ENCODE results near the gene ZBTB5. TPM values are rescaled to one million over a fixed set of nuclear protein-coding genes. Genes with fewer than 3 reads are reported as not detected.

ZBTB5 gene
- total and polyA plus RNA-seq, 2 of the 4 experiments (the other 2 are of a cell fraction) = 6.3 to 9.1 TPM

GRCh38 chr9:37436540-37436939 is 28.7 kb downstream of the ZBTB5 start:
- Histone ChIP-seq H2AFZ (replicated peaks; ENCODE audit: low read length, poor library complexity) (no peak overlapping the region), H3K4me2 (ENCODE audit: low read depth, low read length) (no peak overlapping the region), H3K9me3 (ENCODE audit: control insufficient read depth, insufficient read depth, low read length) (no peaks in the 10 kb centered on the region), H3K14ac (replicated peaks; ENCODE audit: low read depth, low read length) (no peak overlapping the region), H4K91ac (ENCODE audit: insufficient read depth, low read depth, low read length) (no peak overlapping the region), H2BK20ac (ENCODE audit: low read depth, low read length) (no peak overlapping the region), H4K5ac (ENCODE audit: low read depth, low read length) (no peak overlapping the region), H3K56ac (ENCODE audit: extremely low read depth, insufficient read depth, low read length) (no peak overlapping the region), H3K18ac (ENCODE audit: low read depth, low read length) (no peak overlapping the region), H3K9ac (ENCODE audit: low read depth, low read length) (no peak overlapping the region), H3K79me1 (ENCODE audit: low read depth in 1 of 2, low read length in 2 of 2) (peaks cover 54 to 55% of the 10 kb centered on the region in 2 experiments), H3K27ac (ENCODE audit: insufficient read depth, low read length) (no peak overlapping the region), H4K20me1 (ENCODE audit: insufficient read depth, low read length) (peaks cover 15% of the 10 kb centered on the region; the same call in 1 of the 2 replicates), H2BK120ac (ENCODE audit: low read depth, low read length) (no peak overlapping the region), H2AK9ac (replicated peaks; ENCODE audit: low read depth, low read length, poor library complexity) (no peak overlapping the region), H3K4ac (ENCODE audit: low read depth, low read length) (no peak overlapping the region), H2BK15ac (ENCODE audit: low read depth, low read length) (no peak overlapping the region), H4K8ac (ENCODE audit: low read depth in 2 of 2, low read length in 2 of 2) (no peak overlapping the region), H3K4me1 (ENCODE audit: control insufficient read depth, insufficient read depth, low read length) (peaks cover 4% of the 10 kb centered on the region; the same call in 1 of the 2 replicates), H3K9me1 (ENCODE audit: insufficient read depth, low read length) (peaks cover 7% of the 10 kb centered on the region), H2BK5ac (ENCODE audit: low read depth, low read length, poor library complexity, severe bottlenecking) (no peak overlapping the region), H3K23ac (ENCODE audit: low read depth, low read length) (no peak overlapping the region), H3K27me3 (ENCODE audit: control insufficient read depth, insufficient read depth, low read length) (no peaks in the 10 kb centered on the region), H3K4me3 (ENCODE audit: insufficient read depth, low read depth, low read length) (no peak overlapping the region), H2AK5ac (ENCODE audit: low read depth, low read length) (no peak overlapping the region), H3K36me3 (ENCODE audit: control insufficient read depth, insufficient read depth, low read length) (peaks cover 63% of the 10 kb centered on the region)
- CTCF ChIA-PET = no interaction called here
- BruUV-seq (replicated peaks) = no TSS peak
- TF ChIP-seq FOS (IDR thresholded peaks at IDR 0.05; ENCODE audit: low read depth, low read length) = no peak
- TF ChIP-seq SMC3 (IDR thresholded peaks at IDR 0.05; ENCODE audit: low read depth, low read length) = no peak
- no peak for TF ChIP-seq CEBPB (IDR thresholded peaks at IDR 0.05; ENCODE audit: low read depth, low read length)
- TF ChIP-seq MXI1 (IDR thresholded peaks at IDR 0.05; ENCODE audit: borderline replicate concordance, low read depth, low read length) = no peak
- TF ChIP-seq BHLHE40 (IDR thresholded peaks at IDR 0.05; ENCODE audit: low read depth, low read length) = no peak
- no peak for TF ChIP-seq MAFK (IDR thresholded peaks at IDR 0.05; ENCODE audit: low read depth, low read length)
- no peak for TF ChIP-seq RCOR1 (IDR thresholded peaks at IDR 0.05; ENCODE audit: insufficient replicate concordance, low read length)
- no peak for TF ChIP-seq POLR2A (IDR thresholded peaks at IDR 0.05; ENCODE audit: low read depth, low read length)
- no peak for TF ChIP-seq CHD1 (IDR thresholded peaks at IDR 0.05; ENCODE audit: low read depth, low read length)
- TF ChIP-seq, protein P1, sequence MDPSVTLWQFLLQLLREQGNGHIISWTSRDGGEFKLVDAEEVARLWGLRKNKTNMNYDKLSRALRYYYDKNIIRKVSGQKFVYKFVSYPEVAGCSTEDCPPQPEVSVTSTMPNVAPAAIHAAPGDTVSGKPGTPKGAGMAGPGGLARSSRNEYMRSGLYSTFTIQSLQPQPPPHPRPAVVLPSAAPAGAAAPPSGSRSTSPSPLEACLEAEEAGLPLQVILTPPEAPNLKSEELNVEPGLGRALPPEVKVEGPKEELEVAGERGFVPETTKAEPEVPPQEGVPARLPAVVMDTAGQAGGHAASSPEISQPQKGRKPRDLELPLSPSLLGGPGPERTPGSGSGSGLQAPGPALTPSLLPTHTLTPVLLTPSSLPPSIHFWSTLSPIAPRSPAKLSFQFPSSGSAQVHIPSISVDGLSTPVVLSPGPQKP (IDR thresholded peaks at IDR 0.05; ENCODE audit: borderline replicate concordance, low read depth, low read length) = no peak
- TF ChIP-seq MAZ (IDR thresholded peaks at IDR 0.05; ENCODE audit: borderline replicate concordance, low read depth, low read length) = no peak
- TF ChIP-seq, protein P2, sequence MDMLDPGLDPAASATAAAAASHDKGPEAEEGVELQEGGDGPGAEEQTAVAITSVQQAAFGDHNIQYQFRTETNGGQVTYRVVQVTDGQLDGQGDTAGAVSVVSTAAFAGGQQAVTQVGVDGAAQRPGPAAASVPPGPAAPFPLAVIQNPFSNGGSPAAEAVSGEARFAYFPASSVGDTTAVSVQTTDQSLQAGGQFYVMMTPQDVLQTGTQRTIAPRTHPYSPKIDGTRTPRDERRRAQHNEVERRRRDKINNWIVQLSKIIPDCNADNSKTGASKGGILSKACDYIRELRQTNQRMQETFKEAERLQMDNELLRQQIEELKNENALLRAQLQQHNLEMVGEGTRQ (IDR thresholded peaks at IDR 0.05; ENCODE audit: low read depth, low read length) = no peak
- TF ChIP-seq NFE2L2 (IDR thresholded peaks at IDR 0.05; ENCODE audit: low read depth, low read length) = no peak
- TF ChIP-seq RAD21 (IDR thresholded peaks at IDR 0.05; ENCODE audit: low read length) = no peak
- TF ChIP-seq RFX5 (IDR thresholded peaks at IDR 0.05; ENCODE audit: low read depth, low read length) = no peak
- TF ChIP-seq, protein P3, sequence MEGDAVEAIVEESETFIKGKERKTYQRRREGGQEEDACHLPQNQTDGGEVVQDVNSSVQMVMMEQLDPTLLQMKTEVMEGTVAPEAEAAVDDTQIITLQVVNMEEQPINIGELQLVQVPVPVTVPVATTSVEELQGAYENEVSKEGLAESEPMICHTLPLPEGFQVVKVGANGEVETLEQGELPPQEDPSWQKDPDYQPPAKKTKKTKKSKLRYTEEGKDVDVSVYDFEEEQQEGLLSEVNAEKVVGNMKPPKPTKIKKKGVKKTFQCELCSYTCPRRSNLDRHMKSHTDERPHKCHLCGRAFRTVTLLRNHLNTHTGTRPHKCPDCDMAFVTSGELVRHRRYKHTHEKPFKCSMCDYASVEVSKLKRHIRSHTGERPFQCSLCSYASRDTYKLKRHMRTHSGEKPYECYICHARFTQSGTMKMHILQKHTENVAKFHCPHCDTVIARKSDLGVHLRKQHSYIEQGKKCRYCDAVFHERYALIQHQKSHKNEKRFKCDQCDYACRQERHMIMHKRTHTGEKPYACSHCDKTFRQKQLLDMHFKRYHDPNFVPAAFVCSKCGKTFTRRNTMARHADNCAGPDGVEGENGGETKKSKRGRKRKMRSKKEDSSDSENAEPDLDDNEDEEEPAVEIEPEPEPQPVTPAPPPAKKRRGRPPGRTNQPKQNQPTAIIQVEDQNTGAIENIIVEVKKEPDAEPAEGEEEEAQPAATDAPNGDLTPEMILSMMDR (conservative IDR thresholded peaks at IDR 0.05; ENCODE audit: low read depth, low read length) = no peak
- ATAC-seq (ENCODE audit: low read depth) (no peak), DNase-seq (no peak)
- in situ Hi-C loops (cut with MboI; ENCODE audit: low sequenced_read_pairs) = no loop called here
- POLR2A ChIA-PET (ENCODE audit: unreplicated experiment) = no interaction called here
- dilution Hi-C loops (cut with HindIII; ENCODE audit: low sequenced_read_pairs, unreplicated experiment) = no loop called here
- intact Hi-C loops (cut with micrococcal nuclease) = no loop called here
- WGBS, 2 experiments (ENCODE audit: extremely low coverage in 2 of 2, insufficient read length in 1 of 2) = 100% methylated on average over 2 of the region's 5 CpGs; no CpG with 5 or more reads in 1 of the 2 experiments

Data from IMR-90 (cell line).